ENCODE results near the gene SEPTIN5.

The SEPTIN5 gene

GRCh38 chr22:19671316-19671715 is 43.0 kb upstream of the SEPTIN5 start:
- H3K27ac ChIP-seq (ENCODE audit: low read depth, low read length), result no peak overlapping the region
- H3K27me3 ChIP-seq (ENCODE audit: insufficient read depth, low read length), result no peaks in the 10 kb centered on the region
- H3K23ac ChIP-seq (ENCODE audit: low read length), result no peak overlapping the region
- no peaks in the 10 kb centered on the region for H3K36me3 ChIP-seq (ENCODE audit: control insufficient read depth in 1 of 2, insufficient read depth in 2 of 2, low read length in 2 of 2)
- H2BK120ac ChIP-seq (ENCODE audit: insufficient read depth, low read length, poor library complexity), result no peak overlapping the region
- no CpG with 5 or more reads among the region's 3 CpGs for WGBS (ENCODE audit: extremely low coverage, insufficient coverage, insufficient read length)
- H4K8ac ChIP-seq (ENCODE audit: low read depth, low read length), result no peak overlapping the region
- no peak for DNase-seq
- no peak overlapping the region for H4K12ac ChIP-seq (ENCODE audit: low read depth, low read length)
- peaks cover 2% of the 10 kb centered on the region for H3K9me3 ChIP-seq (ENCODE audit: insufficient read depth, low read depth, low read length)
- no peak overlapping the region for H3K14ac ChIP-seq (ENCODE audit: low read length)
- no peak overlapping the region for H3K18ac ChIP-seq (ENCODE audit: low read length)
- no peak overlapping the region for H2AFZ ChIP-seq (ENCODE audit: insufficient read depth, low read length, poor library complexity)
- no peak overlapping the region for H2BK12ac ChIP-seq (ENCODE audit: low read length)
- H4K91ac ChIP-seq (ENCODE audit: low read depth, low read length), result no peak overlapping the region
- no peaks in the 10 kb centered on the region for H3K4me1 ChIP-seq (ENCODE audit: control insufficient read depth in 1 of 2, insufficient read depth in 2 of 2, low read length in 2 of 2)
- H3K4ac ChIP-seq (ENCODE audit: low read depth, low read length), result no peak overlapping the region
- H3K79me1 ChIP-seq (ENCODE audit: low read length), result no peaks in the 10 kb centered on the region
- H3K9ac ChIP-seq (ENCODE audit: low read length), result no peak overlapping the region
- no peaks in the 10 kb centered on the region for H3K79me2 ChIP-seq (ENCODE audit: control insufficient read depth, insufficient read depth, low read length, poor library complexity)
- H2AK5ac ChIP-seq (ENCODE audit: low read length), result no peak overlapping the region
- H3K4me2 ChIP-seq (ENCODE audit: low read length), result no peak overlapping the region
- no peak overlapping the region for H2BK5ac ChIP-seq (ENCODE audit: low read depth, low read length, poor library complexity)
- H3K4me3 ChIP-seq (ENCODE audit: low read depth, low read length), result no peak overlapping the region

- Histone ChIP-seq H3K9me3 (ENCODE audit: insufficient read depth, low read depth, low read length) (peaks cover 2% of the 10 kb centered on the region), H3K4me3 (ENCODE audit: low read depth, low read length) (no peak overlapping the region), H4K91ac (ENCODE audit: low read depth, low read length) (no peak overlapping the region), H2AFZ (ENCODE audit: insufficient read depth, low read length, poor library complexity) (no peak overlapping the region), H3K23ac (ENCODE audit: low read length) (no peak overlapping the region), H3K18ac (ENCODE audit: low read length) (no peak overlapping the region), H3K4ac (ENCODE audit: low read depth, low read length) (no peak overlapping the region), H3K36me3 (ENCODE audit: control insufficient read depth in 1 of 2, insufficient read depth in 2 of 2, low read length in 2 of 2) (no peaks in the 10 kb centered on the region), H4K12ac (ENCODE audit: low read depth, low read length) (no peak overlapping the region), H2BK5ac (ENCODE audit: low read depth, low read length, poor library complexity) (no peak overlapping the region), H2BK120ac (ENCODE audit: insufficient read depth, low read length, poor library complexity) (no peak overlapping the region), H3K79me2 (ENCODE audit: control insufficient read depth, insufficient read depth, low read length, poor library complexity) (no peaks in the 10 kb centered on the region), H3K4me1 (ENCODE audit: control insufficient read depth in 1 of 2, insufficient read depth in 2 of 2, low read length in 2 of 2) (no peaks in the 10 kb centered on the region), H2BK12ac (ENCODE audit: low read length) (no peak overlapping the region), H3K4me2 (ENCODE audit: low read length) (no peak overlapping the region), H3K27ac (ENCODE audit: low read depth, low read length) (no peak overlapping the region), H3K79me1 (ENCODE audit: low read length) (no peaks in the 10 kb centered on the region), H3K9ac (ENCODE audit: low read length) (no peak overlapping the region), H3K14ac (ENCODE audit: low read length) (no peak overlapping the region), H2AK5ac (ENCODE audit: low read length) (no peak overlapping the region), H3K27me3 (ENCODE audit: insufficient read depth, low read length) (no peaks in the 10 kb centered on the region), H4K8ac (ENCODE audit: low read depth, low read length) (no peak overlapping the region)
- no peak for DNase-seq
- no CpG with 5 or more reads among the region's 9 CpGs for WGBS (ENCODE audit: extremely low coverage, insufficient coverage, insufficient read length)
Observed at GRCh38 chr22:19672054-19672776, 42.1 kb upstream of the SEPTIN5 start.

GRCh38 chr22:19673660-19674059 is 40.6 kb upstream of the SEPTIN5 start:
- Histone ChIP-seq H3K4me3 (ENCODE audit: low read depth, low read length) (no peak overlapping the region), H3K4me2 (ENCODE audit: low read length) (no peak overlapping the region), H2BK12ac (ENCODE audit: low read length) (no peak overlapping the region), H4K8ac (ENCODE audit: low read depth, low read length) (no peak overlapping the region), H4K12ac (ENCODE audit: low read depth, low read length) (no peak overlapping the region), H3K36me3 (ENCODE audit: control insufficient read depth in 1 of 2, insufficient read depth in 2 of 2, low read length in 2 of 2) (no peaks in the 10 kb centered on the region), H3K18ac (ENCODE audit: low read length) (no peak overlapping the region), H2BK5ac (ENCODE audit: low read depth, low read length, poor library complexity) (no peak overlapping the region), H3K79me2 (ENCODE audit: control insufficient read depth, insufficient read depth, low read length, poor library complexity) (no peaks in the 10 kb centered on the region), H2BK120ac (ENCODE audit: insufficient read depth, low read length, poor library complexity) (no peak overlapping the region), H2AFZ (ENCODE audit: insufficient read depth, low read length, poor library complexity) (no peak overlapping the region), H3K23ac (ENCODE audit: low read length) (no peak overlapping the region), H3K9ac (ENCODE audit: low read length) (no peak overlapping the region), H3K14ac (ENCODE audit: low read length) (no peak overlapping the region), H4K91ac (ENCODE audit: low read depth, low read length) (no peak overlapping the region), H3K27ac (ENCODE audit: low read depth, low read length) (no peak overlapping the region), H3K4me1 (ENCODE audit: control insufficient read depth in 1 of 2, insufficient read depth in 2 of 2, low read length in 2 of 2) (no peaks in the 10 kb centered on the region), H3K27me3 (ENCODE audit: insufficient read depth, low read length) (no peaks in the 10 kb centered on the region), H3K4ac (ENCODE audit: low read depth, low read length) (no peak overlapping the region), H3K9me3 (ENCODE audit: insufficient read depth, low read depth, low read length) (peaks cover 2% of the 10 kb centered on the region), H3K79me1 (ENCODE audit: low read length) (no peaks in the 10 kb centered on the region), H2AK5ac (ENCODE audit: low read length) (no peak overlapping the region)
- no CpG with 5 or more reads among the region's 4 CpGs for WGBS (ENCODE audit: extremely low coverage, insufficient coverage, insufficient read length)
- no peak for DNase-seq

GRCh38 chr22:19674129-19674928 is 40.0 kb upstream of the SEPTIN5 start:
- no peaks in the 10 kb centered on the region for H3K4me1 ChIP-seq (ENCODE audit: control insufficient read depth in 1 of 2, insufficient read depth in 2 of 2, low read length in 2 of 2)
- H3K27ac ChIP-seq (ENCODE audit: low read depth, low read length), result no peak overlapping the region
- no peak overlapping the region for H3K18ac ChIP-seq (ENCODE audit: low read length)
- no peak overlapping the region for H2BK5ac ChIP-seq (ENCODE audit: low read depth, low read length, poor library complexity)
- H3K4me3 ChIP-seq (ENCODE audit: low read depth, low read length), result no peak overlapping the region
- H2AFZ ChIP-seq (ENCODE audit: insufficient read depth, low read length, poor library complexity), result no peak overlapping the region
- no peaks in the 10 kb centered on the region for H3K36me3 ChIP-seq (ENCODE audit: control insufficient read depth in 1 of 2, insufficient read depth in 2 of 2, low read length in 2 of 2)
- no peak overlapping the region for H2BK120ac ChIP-seq (ENCODE audit: insufficient read depth, low read length, poor library complexity)
- peaks cover 2% of the 10 kb centered on the region for H3K9me3 ChIP-seq (ENCODE audit: insufficient read depth, low read depth, low read length)
- H3K79me1 ChIP-seq (ENCODE audit: low read length), result no peaks in the 10 kb centered on the region
- H3K14ac ChIP-seq (ENCODE audit: low read length), result no peak overlapping the region
- H2AK5ac ChIP-seq (ENCODE audit: low read length), result no peak overlapping the region
- H4K91ac ChIP-seq (ENCODE audit: low read depth, low read length), result no peak overlapping the region
- no peak overlapping the region for H4K12ac ChIP-seq (ENCODE audit: low read depth, low read length)
- no peaks in the 10 kb centered on the region for H3K79me2 ChIP-seq (ENCODE audit: control insufficient read depth, insufficient read depth, low read length, poor library complexity)
- no peak overlapping the region for H3K4me2 ChIP-seq (ENCODE audit: low read length)
- H2BK12ac ChIP-seq (ENCODE audit: low read length), result no peak overlapping the region
- no peak overlapping the region for H4K8ac ChIP-seq (ENCODE audit: low read depth, low read length)
- no peaks in the 10 kb centered on the region for H3K27me3 ChIP-seq (ENCODE audit: insufficient read depth, low read length)
- no peak overlapping the region for H3K23ac ChIP-seq (ENCODE audit: low read length)
- no peak overlapping the region for H3K4ac ChIP-seq (ENCODE audit: low read depth, low read length)
- DNase-seq, result no peak
- no peak overlapping the region for H3K9ac ChIP-seq (ENCODE audit: low read length)
- WGBS (ENCODE audit: extremely low coverage, insufficient coverage, insufficient read length), result no CpG with 5 or more reads among the region's 11 CpGs

All from trophoblast cell (in vitro differentiated cells and primary cell).